Measurements from ENCODE around the gene DNASE2B.

The DNASE2B gene

GRCh38 chr1:84422909-84423308 lies 24.6 kb downstream of the DNASE2B start:
- no peak for TF ChIP-seq EP300 (IDR thresholded peaks at IDR 0.05; ENCODE audit: borderline replicate concordance)
- no peak for TF ChIP-seq NFIC (IDR thresholded peaks at IDR 0.05)
- no peak for TF ChIP-seq TCF12 (IDR thresholded peaks at IDR 0.05; ENCODE audit: low read depth)

GRCh38 chr1:84424513-84425149 lies 26.3 kb downstream of the DNASE2B start:
- TF ChIP-seq CEBPB (IDR thresholded peaks at IDR 0.05) (no peak), REST (IDR thresholded peaks at IDR 0.05; ENCODE audit: low read depth) (no peak), TAF1 (IDR thresholded peaks at IDR 0.05; ENCODE audit: low read depth) (no peak), EGR1 (IDR thresholded peaks at IDR 0.05) (no peak)

- no peak for TF ChIP-seq REST (IDR thresholded peaks at IDR 0.05; ENCODE audit: low read depth)
- TF ChIP-seq TAF1 (IDR thresholded peaks at IDR 0.05; ENCODE audit: low read depth), result no peak
- TF ChIP-seq EGR1 (IDR thresholded peaks at IDR 0.05), result no peak
- TF ChIP-seq CEBPB (IDR thresholded peaks at IDR 0.05), result no peak
- no peak for TF ChIP-seq CREB1 (IDR thresholded peaks at IDR 0.05; ENCODE audit: low read depth)
- TF ChIP-seq, protein P1, sequence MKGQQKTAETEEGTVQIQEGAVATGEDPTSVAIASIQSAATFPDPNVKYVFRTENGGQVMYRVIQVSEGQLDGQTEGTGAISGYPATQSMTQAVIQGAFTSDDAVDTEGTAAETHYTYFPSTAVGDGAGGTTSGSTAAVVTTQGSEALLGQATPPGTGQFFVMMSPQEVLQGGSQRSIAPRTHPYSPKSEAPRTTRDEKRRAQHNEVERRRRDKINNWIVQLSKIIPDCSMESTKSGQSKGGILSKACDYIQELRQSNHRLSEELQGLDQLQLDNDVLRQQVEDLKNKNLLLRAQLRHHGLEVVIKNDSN (IDR thresholded peaks at IDR 0.05), result no peak
- TF ChIP-seq YY1 (IDR thresholded peaks at IDR 0.05; ENCODE audit: low read depth), result no peak
- TF ChIP-seq RAD21 (IDR thresholded peaks at IDR 0.05; ENCODE audit: low read depth), result no peak
- no peak for TF ChIP-seq TCF12 (IDR thresholded peaks at IDR 0.05; ENCODE audit: low read depth)
- no peak for TF ChIP-seq FOXM1 (IDR thresholded peaks at IDR 0.05; ENCODE audit: borderline replicate concordance, low read depth)
- no peak for TF ChIP-seq TEAD4 (IDR thresholded peaks at IDR 0.05)
- TF ChIP-seq ZBTB7A (IDR thresholded peaks at IDR 0.05; ENCODE audit: low read depth), result no peak
- no peak for TF ChIP-seq EP300 (IDR thresholded peaks at IDR 0.05; ENCODE audit: borderline replicate concordance)
- TF ChIP-seq NFIC (IDR thresholded peaks at IDR 0.05), result no peak
Measured at GRCh38 chr1:84425150-84425896, 27.0 kb downstream of the DNASE2B start.

DNA sequence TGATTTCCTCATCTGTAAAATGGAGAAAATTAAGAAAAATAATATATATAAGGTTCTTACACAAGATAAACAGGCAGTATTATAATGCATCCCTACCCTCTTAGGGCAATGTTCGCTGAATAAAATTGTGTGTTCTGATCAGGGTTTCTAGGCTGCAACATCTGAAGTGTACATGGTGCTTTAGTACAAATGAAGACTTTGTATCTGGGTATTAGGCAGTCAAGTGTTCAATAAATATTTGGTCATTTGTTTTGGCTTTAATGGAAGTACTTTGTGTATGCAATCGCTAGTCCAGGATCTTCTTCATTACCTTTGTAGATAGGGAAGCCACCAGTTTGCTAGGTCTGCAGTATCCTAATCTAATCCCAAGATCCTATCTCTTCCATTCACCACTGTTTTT lies 28.1 kb downstream of the DNASE2B start:
- TF ChIP-seq TAF1 (IDR thresholded peaks at IDR 0.05; ENCODE audit: low read depth) (no peak), TCF12 (IDR thresholded peaks at IDR 0.05; ENCODE audit: low read depth) (no peak), NFIC (IDR thresholded peaks at IDR 0.05) (no peak), FOXM1 (IDR thresholded peaks at IDR 0.05; ENCODE audit: borderline replicate concordance, low read depth) (no peak), REST (IDR thresholded peaks at IDR 0.05; ENCODE audit: low read depth) (no peak), EP300 (IDR thresholded peaks at IDR 0.05; ENCODE audit: borderline replicate concordance) (no peak), CREB1 (IDR thresholded peaks at IDR 0.05; ENCODE audit: low read depth) (no peak), EGR1 (IDR thresholded peaks at IDR 0.05) (no peak), YY1 (IDR thresholded peaks at IDR 0.05; ENCODE audit: low read depth) (no peak), TEAD4 (IDR thresholded peaks at IDR 0.05) (no peak), RAD21 (IDR thresholded peaks at IDR 0.05; ENCODE audit: low read depth) (no peak), CEBPB (IDR thresholded peaks at IDR 0.05) (no peak), ZBTB7A (IDR thresholded peaks at IDR 0.05; ENCODE audit: low read depth) (no peak)
- TF ChIP-seq, protein P2, sequence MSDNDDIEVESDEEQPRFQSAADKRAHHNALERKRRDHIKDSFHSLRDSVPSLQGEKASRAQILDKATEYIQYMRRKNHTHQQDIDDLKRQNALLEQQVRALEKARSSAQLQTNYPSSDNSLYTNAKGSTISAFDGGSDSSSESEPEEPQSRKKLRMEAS (IDR thresholded peaks at IDR 0.05), result no peak
- TF ChIP-seq, protein P1 (IDR thresholded peaks at IDR 0.05), result no peak

Data from Ishikawa (cell line).